ENCODE measurements around the gene TMEM63B. TPM values are rescaled to one million over a fixed set of nuclear protein-coding genes. Genes with fewer than 3 reads are reported as not detected.
"Not testable (repeated sequence)": the region's sequence is repeated elsewhere in the genome, so short reads cannot be mapped to it uniquely, and the experiment has no call there.

Gene TMEM63B
- total RNA-seq, 2 donors from 2014 or later, result 25.6 to 27.1 TPM

DNA sequence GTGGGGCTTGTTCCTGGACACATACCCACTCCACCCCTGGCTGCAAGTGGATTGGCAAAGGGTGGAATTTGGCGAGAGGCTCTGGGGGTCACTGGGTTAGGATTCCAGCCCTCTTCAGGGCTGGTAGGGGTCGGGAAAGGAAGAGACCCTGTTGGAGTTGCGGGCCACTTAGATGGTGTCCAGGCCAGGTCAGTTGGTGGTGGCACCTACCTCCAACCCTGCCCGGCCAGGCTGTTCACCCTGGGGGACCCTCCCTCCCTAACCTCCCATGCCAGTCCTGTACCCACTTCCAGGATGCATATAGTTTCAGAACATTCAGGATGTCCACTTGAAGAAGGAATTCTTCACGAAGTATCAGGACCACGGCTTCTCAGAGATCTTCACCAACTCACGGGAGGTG, 52.3 kb downstream of the TMEM63B start:
- H3K27me3 Mint-ChIP-seq, result peaks cover 5% of the 10 kb centered on the region
- peaks cover 5% of the 10 kb centered on the region for H3K4me1 Mint-ChIP-seq
- no peaks in the 10 kb centered on the region for H3K9me3 ChIP-seq (ENCODE audit: control insufficient read depth, low read length, poor library complexity, severe bottlenecking)
- no peak overlapping the region for H3K4me3 Mint-ChIP-seq
- DNase-seq, result no peak
- no peaks in the 10 kb centered on the region for H3K36me3 Mint-ChIP-seq (ENCODE audit: low read depth)
- no peak overlapping the region for H3K27ac Mint-ChIP-seq
- no peak for ATAC-seq

DNA sequence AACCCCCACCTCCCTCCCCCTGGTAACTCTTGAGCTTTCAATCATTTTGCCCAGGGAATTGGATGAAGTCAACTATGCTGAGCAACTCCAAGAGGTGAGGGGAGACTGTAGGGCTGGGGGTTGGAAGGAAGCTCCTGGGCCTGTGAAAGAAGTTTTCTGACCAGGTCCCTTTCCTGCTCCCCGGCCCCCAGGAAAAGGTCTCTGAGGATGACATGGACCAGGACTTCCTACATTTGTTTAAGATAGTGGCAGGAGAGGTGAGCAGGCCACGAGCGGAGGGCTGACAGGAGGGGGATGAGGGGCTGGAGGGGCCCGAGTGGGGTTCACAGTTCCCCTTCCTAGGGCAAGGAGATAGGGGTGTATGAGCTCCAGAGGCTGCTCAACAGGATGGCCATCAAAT, 53.1 kb downstream of the TMEM63B start:
- no peak overlapping the region for H3K4me3 Mint-ChIP-seq
- DNase-seq (no peak), ATAC-seq (no peak)
- no peaks in the 10 kb centered on the region for H3K36me3 Mint-ChIP-seq (ENCODE audit: low read depth)
- H3K9me3 ChIP-seq (ENCODE audit: control insufficient read depth, low read length, poor library complexity, severe bottlenecking), result no peaks in the 10 kb centered on the region
- peaks cover 5% of the 10 kb centered on the region for H3K4me1 Mint-ChIP-seq
- H3K27me3 Mint-ChIP-seq, result peaks cover 12% of the 10 kb centered on the region
- no peak overlapping the region for H3K27ac Mint-ChIP-seq

DNA sequence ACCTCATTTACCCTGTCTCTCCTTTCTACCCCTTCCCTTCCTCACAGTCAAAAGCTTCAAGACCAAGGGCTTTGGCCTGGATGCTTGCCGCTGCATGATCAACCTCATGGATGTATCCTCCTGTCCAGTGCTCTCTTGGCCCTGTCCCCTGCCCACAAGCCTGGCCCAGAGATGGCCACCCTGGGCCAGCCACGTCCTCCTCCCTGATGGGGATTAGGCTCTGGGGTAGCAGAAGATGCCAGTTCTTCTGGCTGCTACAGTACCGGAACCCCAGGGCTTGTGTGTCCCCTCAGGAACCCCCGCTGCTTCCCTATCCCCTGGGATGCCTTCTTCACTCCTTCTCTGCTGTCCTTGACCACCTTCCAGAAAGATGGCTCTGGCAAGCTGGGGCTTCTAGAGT, 53.5 kb downstream of the TMEM63B start:
- no peaks in the 10 kb centered on the region for H3K9me3 ChIP-seq (ENCODE audit: control insufficient read depth, low read length, poor library complexity, severe bottlenecking)
- no peaks in the 10 kb centered on the region for H3K36me3 Mint-ChIP-seq (ENCODE audit: low read depth)
- H3K4me1 Mint-ChIP-seq, result peaks cover 7% of the 10 kb centered on the region
- DNase-seq, result no peak
- no peak overlapping the region for H3K27ac Mint-ChIP-seq
- H3K4me3 Mint-ChIP-seq, result no peak overlapping the region
- peaks cover 16% of the 10 kb centered on the region for H3K27me3 Mint-ChIP-seq
- no peak for ATAC-seq

DNA sequence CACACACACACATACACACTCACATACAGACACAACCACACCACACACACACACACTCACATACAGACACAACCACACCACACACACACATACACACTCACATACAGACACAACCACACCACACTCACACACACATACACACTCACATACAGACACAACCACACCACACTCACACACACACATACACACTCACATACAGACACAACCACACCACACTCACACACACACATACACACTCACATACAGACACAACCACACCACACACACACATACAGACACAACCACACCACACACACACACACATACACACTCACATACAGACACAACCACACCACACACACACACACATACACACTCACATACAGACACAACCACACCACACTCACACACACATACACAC, 54.4 kb downstream of the TMEM63B start:
- not testable (repeated sequence) for H3K27ac Mint-ChIP-seq; DNase-seq; H3K36me3 Mint-ChIP-seq (ENCODE audit: low read depth); ATAC-seq; H3K4me3 Mint-ChIP-seq; H3K9me3 ChIP-seq (ENCODE audit: control insufficient read depth, low read length, poor library complexity, severe bottlenecking)
- peaks cover 12% of the 10 kb centered on the region for H3K4me1 Mint-ChIP-seq
- peaks cover 23% of the 10 kb centered on the region for H3K27me3 Mint-ChIP-seq

DNA sequence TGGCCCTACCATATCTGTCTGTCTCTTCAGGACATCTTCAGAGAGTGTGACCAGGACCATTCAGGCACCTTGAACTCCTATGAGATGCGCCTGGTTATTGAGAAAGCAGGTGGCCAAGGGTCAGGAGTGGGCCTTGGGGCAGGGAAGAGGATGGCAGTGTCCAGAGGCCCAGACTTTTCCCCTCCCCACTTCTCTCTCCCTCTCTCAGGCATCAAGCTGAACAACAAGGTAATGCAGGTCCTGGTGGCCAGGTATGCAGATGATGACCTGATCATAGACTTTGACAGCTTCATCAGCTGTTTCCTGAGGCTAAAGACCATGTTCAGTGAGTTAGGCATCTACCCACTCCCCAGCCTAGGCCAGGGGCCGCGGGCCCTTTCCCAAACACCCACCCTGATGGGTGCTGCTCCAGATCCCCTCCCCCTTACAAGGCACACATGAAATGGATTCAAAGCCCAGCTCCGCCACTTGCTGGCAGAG, 55.6 kb downstream of the TMEM63B start:
- ATAC-seq, result no peak
- Mint-ChIP-seq H3K4me3 (no peak overlapping the region), H3K27ac (no peak overlapping the region), H3K4me1 (peaks cover 9% of the 10 kb centered on the region), H3K27me3 (peaks cover 23% of the 10 kb centered on the region), H3K36me3 (ENCODE audit: low read depth) (no peaks in the 10 kb centered on the region)
- no peak for DNase-seq
- H3K9me3 ChIP-seq (ENCODE audit: control insufficient read depth, low read length, poor library complexity, severe bottlenecking), result no peaks in the 10 kb centered on the region

DNA sequence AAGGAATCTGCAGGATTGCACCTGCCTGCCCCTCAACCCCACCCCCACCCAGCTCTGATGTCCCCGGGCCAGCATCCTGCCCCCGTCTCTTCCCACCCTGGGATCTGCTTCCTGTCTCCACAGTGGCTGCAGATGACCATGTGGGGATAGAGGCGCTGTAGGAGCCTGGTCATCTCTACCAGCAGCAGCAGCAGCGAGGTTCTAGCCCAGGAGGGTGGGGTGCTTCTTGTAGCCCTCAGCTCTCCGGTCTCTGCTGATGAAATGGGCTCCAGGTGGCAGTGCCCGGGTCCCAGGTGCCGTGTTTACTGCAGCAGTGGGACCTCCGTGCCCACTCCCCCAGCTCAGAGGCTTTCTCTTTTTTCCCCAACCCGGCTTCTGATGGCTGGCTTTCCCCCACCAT, 56.4 kb downstream of the TMEM63B start:
- H3K27me3 Mint-ChIP-seq, result peaks cover 23% of the 10 kb centered on the region
- no peak for ATAC-seq

DNA sequence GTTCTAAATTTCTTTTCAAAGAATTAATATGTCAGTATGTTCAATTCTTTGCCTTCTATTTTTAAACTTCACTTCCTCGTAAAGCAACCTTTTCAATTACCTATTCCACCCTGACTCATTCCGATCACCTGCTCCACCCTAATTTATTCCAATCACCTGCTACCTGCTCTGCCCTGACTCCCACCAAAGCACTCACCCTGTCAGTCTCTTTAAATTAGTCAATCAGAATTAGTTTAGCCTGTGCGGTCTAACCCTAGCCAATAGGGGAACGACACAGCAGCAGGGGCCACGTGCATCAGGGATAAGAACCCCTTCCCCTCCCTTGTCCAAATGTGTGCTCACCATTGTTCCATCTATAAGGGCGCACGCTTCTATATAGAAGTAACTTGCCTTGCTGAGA, 58.0 kb downstream of the TMEM63B start:
- H3K27me3 Mint-ChIP-seq, result peaks cover 30% of the 10 kb centered on the region
- H3K9me3 ChIP-seq (ENCODE audit: control insufficient read depth, low read length, poor library complexity, severe bottlenecking); DNase-seq; ATAC-seq; H3K36me3 Mint-ChIP-seq (ENCODE audit: low read depth); H3K4me3 Mint-ChIP-seq: not testable (repeated sequence)
- peak overlapping the region; percentile 87 for H3K27ac Mint-ChIP-seq
- H3K4me1 Mint-ChIP-seq, result peaks cover 11% of the 10 kb centered on the region

More for the DNA sequence above, 56.4 kb downstream of the TMEM63B start:
- Mint-ChIP-seq H3K4me3 (no peak overlapping the region), H3K36me3 (ENCODE audit: low read depth) (no peaks in the 10 kb centered on the region), H3K27ac (no peak overlapping the region), H3K4me1 (peaks cover 9% of the 10 kb centered on the region)
- H3K9me3 ChIP-seq (ENCODE audit: control insufficient read depth, low read length, poor library complexity, severe bottlenecking), result no peaks in the 10 kb centered on the region
- no peak for DNase-seq

DNA sequence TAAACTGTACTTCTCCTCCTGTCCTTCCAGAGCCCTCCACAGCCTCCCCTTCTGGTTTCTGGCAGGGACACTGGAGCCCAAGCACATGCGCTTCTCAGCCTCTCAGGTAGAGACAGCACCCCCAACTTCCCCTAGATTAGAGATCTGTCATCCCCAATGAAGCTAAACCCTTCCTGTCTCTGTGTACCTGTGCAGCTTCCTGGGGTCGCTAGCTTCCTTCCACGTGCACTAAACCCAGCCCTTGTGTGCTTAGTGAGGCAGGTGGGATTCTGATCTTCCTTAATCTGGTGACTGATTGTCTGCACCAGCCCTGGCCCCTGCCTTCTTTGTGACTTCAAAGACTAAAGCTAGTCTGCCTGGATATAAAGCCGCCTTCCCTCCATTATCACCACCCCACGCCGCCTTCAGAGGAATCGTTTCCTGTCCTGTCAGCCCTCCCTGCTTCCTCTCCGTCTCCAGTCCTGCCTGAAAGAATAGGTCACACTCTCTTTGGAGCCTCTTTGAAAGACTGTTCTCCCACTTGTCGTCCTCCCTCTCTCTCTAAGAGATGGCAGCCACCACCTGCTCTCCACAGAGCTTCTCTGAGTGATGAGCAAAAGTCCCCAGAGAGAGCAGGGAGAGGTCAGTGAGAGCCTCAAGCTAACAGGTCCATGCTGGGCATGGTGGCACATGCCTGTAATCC, 58.7 kb downstream of the TMEM63B start:
- H3K4me1 Mint-ChIP-seq, result peaks cover 11% of the 10 kb centered on the region
- H3K27ac Mint-ChIP-seq, result peak overlapping the region; percentile 87
- peaks cover 30% of the 10 kb centered on the region for H3K27me3 Mint-ChIP-seq
- H3K36me3 Mint-ChIP-seq (ENCODE audit: low read depth), result no peaks in the 10 kb centered on the region
- H3K4me3 Mint-ChIP-seq, result peak overlapping the region; percentile 58
- DNase-seq (no peak), ATAC-seq (peak; percentile 20)
- H3K9me3 ChIP-seq (ENCODE audit: control insufficient read depth, low read length, poor library complexity, severe bottlenecking), result no peaks in the 10 kb centered on the region

DNA sequence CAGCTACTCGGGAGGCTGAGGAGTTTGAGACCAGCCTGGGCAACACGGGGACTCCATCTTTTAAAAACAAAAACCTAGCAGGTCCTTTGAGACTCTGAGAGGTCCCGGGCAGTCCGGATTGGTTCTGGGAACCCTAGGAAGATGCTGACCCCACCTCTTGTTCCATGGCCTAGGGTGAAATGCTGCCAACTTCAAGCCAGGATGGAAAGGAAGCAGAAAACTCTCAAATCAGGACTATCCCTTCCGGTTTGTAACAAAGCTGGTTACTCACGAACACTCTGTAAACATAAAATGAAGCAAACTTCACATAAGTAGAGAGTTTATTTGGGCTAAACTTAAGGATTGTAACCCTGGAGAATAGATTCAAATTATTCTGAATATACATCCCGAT, 59.3 kb downstream of the TMEM63B start:
- Mint-ChIP-seq H3K27ac (peak overlapping the region; percentile 87), H3K4me3 (no peak overlapping the region), H3K4me1 (peaks cover 11% of the 10 kb centered on the region), H3K27me3 (peaks cover 30% of the 10 kb centered on the region), H3K36me3 (ENCODE audit: low read depth) (no peaks in the 10 kb centered on the region)
- no peaks in the 10 kb centered on the region for H3K9me3 ChIP-seq (ENCODE audit: control insufficient read depth, low read length, poor library complexity, severe bottlenecking)
- DNase-seq (no peak), ATAC-seq (no peak)

DNA sequence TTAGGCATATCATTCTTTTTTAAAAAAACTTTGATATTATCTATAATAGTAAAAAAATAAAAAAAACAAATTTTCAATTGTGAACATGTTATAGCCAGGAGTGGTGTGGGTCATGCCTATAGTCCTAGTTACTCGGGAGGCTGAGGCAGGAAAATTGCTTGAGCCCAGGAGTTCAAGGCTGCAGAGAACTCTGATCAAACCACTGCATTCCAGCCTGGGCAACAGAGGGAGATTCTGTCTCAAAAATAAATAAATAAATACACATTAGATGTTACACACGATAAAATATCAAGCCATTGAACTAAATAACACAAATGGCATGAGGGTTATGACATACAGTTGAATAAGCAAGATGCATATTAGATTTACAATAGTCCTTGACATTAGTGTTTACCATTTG, 61.5 kb downstream of the TMEM63B start:
- peaks cover 46% of the 10 kb centered on the region for H3K27me3 Mint-ChIP-seq
- H3K9me3 ChIP-seq (ENCODE audit: control insufficient read depth, low read length, poor library complexity, severe bottlenecking), result no peaks in the 10 kb centered on the region
- peaks cover 3% of the 10 kb centered on the region for H3K36me3 Mint-ChIP-seq (ENCODE audit: low read depth)
- H3K4me3 Mint-ChIP-seq, result no peak overlapping the region
- peaks cover 11% of the 10 kb centered on the region for H3K4me1 Mint-ChIP-seq
- ATAC-seq (no peak), DNase-seq (no peak)
- H3K27ac Mint-ChIP-seq, result no peak overlapping the region

DNA sequence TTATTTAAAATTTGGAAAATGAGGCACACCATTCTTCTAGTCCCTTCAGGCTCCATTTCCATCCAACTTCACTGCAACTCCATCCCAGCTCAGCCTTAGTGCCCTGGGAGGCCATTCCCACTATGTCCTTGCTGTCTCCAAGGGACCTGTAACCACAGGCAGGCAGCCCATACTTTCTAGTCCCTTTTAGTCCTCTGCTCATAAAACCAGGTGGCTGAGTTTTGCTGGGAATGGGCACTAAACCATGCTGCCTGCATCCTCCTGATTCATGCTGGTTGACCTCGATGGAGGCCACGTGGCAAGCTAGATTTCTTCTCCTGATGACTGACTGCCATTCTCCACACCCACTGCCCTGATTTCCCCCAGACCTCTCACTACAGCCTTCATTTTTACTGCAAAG, 61.9 kb downstream of the TMEM63B start:
- peaks cover 3% of the 10 kb centered on the region for H3K36me3 Mint-ChIP-seq (ENCODE audit: low read depth)
- no peak for ATAC-seq
- no peak overlapping the region for H3K27ac Mint-ChIP-seq
- H3K4me1 Mint-ChIP-seq, result peaks cover 8% of the 10 kb centered on the region
- H3K27me3 Mint-ChIP-seq, result peaks cover 43% of the 10 kb centered on the region
- no peaks in the 10 kb centered on the region for H3K9me3 ChIP-seq (ENCODE audit: control insufficient read depth, low read length, poor library complexity, severe bottlenecking)
- DNase-seq, result no peak
- H3K4me3 Mint-ChIP-seq, result no peak overlapping the region

DNA sequence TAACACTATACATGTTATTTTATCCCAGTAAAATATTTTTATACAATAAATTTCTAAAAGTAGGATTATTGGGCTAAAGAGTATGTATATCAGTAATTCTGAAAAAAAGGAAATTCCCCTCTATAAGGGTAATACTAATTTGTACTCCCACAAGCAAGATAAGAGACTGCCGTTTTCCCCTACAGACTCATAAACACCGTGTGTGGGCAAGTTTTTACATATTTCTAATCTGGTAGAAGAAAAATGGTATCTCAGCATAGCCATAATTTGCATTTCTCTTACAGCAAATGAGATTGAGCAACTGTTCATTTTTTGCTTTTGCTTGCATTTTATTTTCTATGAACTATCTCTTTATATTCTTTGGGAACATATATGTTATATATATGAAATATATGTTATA, 63.4 kb downstream of the TMEM63B start:
- no peak for ATAC-seq

DNA sequence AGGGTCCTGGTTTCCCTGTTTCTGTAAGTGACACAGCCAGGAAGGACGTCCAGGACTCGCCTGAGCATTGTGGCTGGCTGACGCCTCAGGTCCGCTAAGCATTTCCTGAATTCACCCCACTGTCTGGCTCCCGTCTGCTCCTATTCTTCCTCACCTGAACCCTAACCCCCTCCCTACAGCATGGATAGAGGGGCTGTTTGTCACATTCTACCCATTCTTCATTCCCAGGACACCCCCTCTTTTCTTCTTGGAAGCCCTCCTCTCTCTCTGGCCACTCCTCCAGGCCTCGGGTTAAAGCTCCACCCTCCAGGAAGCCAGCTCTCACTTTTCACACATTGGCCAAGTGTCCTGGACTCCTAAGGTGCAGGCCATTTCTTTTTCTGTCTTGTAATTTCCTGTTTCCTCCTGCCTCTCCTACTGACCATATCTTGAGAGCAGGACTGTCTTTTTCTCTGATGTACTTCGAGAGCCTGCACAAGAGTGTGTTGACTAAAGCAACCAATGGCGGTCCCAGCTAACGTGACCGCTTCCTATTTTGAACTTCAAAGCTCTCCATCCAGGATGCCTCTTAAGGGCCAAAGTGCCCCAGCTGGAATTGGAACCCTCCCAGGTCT, 65.2 kb downstream of the TMEM63B start:
- no peaks in the 10 kb centered on the region for H3K9me3 ChIP-seq (ENCODE audit: control insufficient read depth, low read length, poor library complexity, severe bottlenecking)
- Mint-ChIP-seq H3K27me3 (peaks cover 29% of the 10 kb centered on the region), H3K27ac (no peak overlapping the region), H3K36me3 (ENCODE audit: low read depth) (peaks cover 3% of the 10 kb centered on the region), H3K4me1 (peaks cover 2% of the 10 kb centered on the region), H3K4me3 (no peak overlapping the region)
- no peak for ATAC-seq
- DNase-seq, result no peak

More for the DNA sequence above, 63.4 kb downstream of the TMEM63B start:
- no peak overlapping the region for H3K27ac Mint-ChIP-seq
- peaks cover 8% of the 10 kb centered on the region for H3K4me1 Mint-ChIP-seq
- no peak overlapping the region for H3K4me3 Mint-ChIP-seq
- H3K9me3 ChIP-seq (ENCODE audit: control insufficient read depth, low read length, poor library complexity, severe bottlenecking), result no peaks in the 10 kb centered on the region
- peaks cover 3% of the 10 kb centered on the region for H3K36me3 Mint-ChIP-seq (ENCODE audit: low read depth)
- peaks cover 38% of the 10 kb centered on the region for H3K27me3 Mint-ChIP-seq
- no peak for DNase-seq

Measured in T-helper 17 cell (primary cell).